ENCODE results near the gene JARID2. TPM values are rescaled to one million over a fixed set of nuclear protein-coding genes. Genes with fewer than 3 reads are reported as not detected.

JARID2 gene
- total and polyA plus RNA-seq, 2 of the 4 experiments (the other 2 are of a cell fraction) = 9.6 to 12.9 TPM

GRCh38 chr6:15554728-15555100 lies 308.8 kb downstream of the JARID2 start:
- Histone ChIP-seq H4K91ac (ENCODE audit: insufficient read depth, low read depth, low read length) (no peak overlapping the region), H4K5ac (ENCODE audit: low read depth, low read length) (no peak overlapping the region), H3K27ac (ENCODE audit: insufficient read depth, low read length) (no peak overlapping the region), H3K4me1 (ENCODE audit: control insufficient read depth, insufficient read depth, low read length) (no peaks in the 10 kb centered on the region; the same call in 1 of the 2 replicates), H3K9ac (ENCODE audit: low read depth, low read length) (no peak overlapping the region), H2AK9ac (replicated peaks; ENCODE audit: low read depth, low read length, poor library complexity) (no peak overlapping the region), H2AK5ac (ENCODE audit: low read depth, low read length) (no peak overlapping the region), H4K8ac (ENCODE audit: low read depth in 2 of 2, low read length in 2 of 2) (no peak overlapping the region), H3K79me1 (ENCODE audit: low read depth in 1 of 2, low read length in 2 of 2) (peaks cover 0 to 7% of the 10 kb centered on the region in 2 experiments; a peak in 2 of 4 replicates), H3K4me3 (ENCODE audit: insufficient read depth, low read depth, low read length) (no peak overlapping the region), H3K14ac (replicated peaks; ENCODE audit: low read depth, low read length) (no peak overlapping the region), H2BK15ac (ENCODE audit: low read depth, low read length) (no peak overlapping the region), H2BK120ac (ENCODE audit: low read depth, low read length) (no peak overlapping the region), H3K18ac (ENCODE audit: low read depth, low read length) (no peak overlapping the region), H2AFZ (replicated peaks; ENCODE audit: low read length, poor library complexity) (no peak overlapping the region), H3K23ac (ENCODE audit: low read depth, low read length) (no peak overlapping the region), H3K36me3 (ENCODE audit: control insufficient read depth, insufficient read depth, low read length) (no peaks in the 10 kb centered on the region), H2BK5ac (ENCODE audit: low read depth, low read length, poor library complexity, severe bottlenecking) (no peak overlapping the region), H3K4ac (ENCODE audit: low read depth, low read length) (no peak overlapping the region), H3K4me2 (ENCODE audit: low read depth, low read length) (no peak overlapping the region), H3K27me3 (ENCODE audit: control insufficient read depth, insufficient read depth, low read length) (no peaks in the 10 kb centered on the region), H3K9me1 (ENCODE audit: insufficient read depth, low read length) (peaks cover 5% of the 10 kb centered on the region; the same call in 1 of the 2 replicates), H3K56ac (ENCODE audit: extremely low read depth, insufficient read depth, low read length) (no peak overlapping the region), H2BK20ac (ENCODE audit: low read depth, low read length) (no peak overlapping the region), H4K20me1 (ENCODE audit: insufficient read depth, low read length) (no peaks in the 10 kb centered on the region), H3K9me3 (ENCODE audit: control insufficient read depth, insufficient read depth, low read length) (no peaks in the 10 kb centered on the region)
- ATAC-seq (ENCODE audit: low read depth) = no peak
- CTCF ChIA-PET = no interaction called here
- BruUV-seq (replicated peaks) = no TSS peak
- TF ChIP-seq RFX5 (IDR thresholded peaks at IDR 0.05; ENCODE audit: low read depth, low read length) (no peak), CHD1 (IDR thresholded peaks at IDR 0.05; ENCODE audit: low read depth, low read length) (no peak), CEBPB (IDR thresholded peaks at IDR 0.05; ENCODE audit: low read depth, low read length) (no peak), CTCF (conservative IDR thresholded peaks at IDR 0.05; ENCODE audit: low read depth, low read length) (no peak), RCOR1 (IDR thresholded peaks at IDR 0.05; ENCODE audit: insufficient replicate concordance, low read length) (no peak), FOS (IDR thresholded peaks at IDR 0.05; ENCODE audit: low read depth, low read length) (no peak), MXI1 (IDR thresholded peaks at IDR 0.05; ENCODE audit: borderline replicate concordance, low read depth, low read length) (no peak), RAD21 (IDR thresholded peaks at IDR 0.05; ENCODE audit: low read length) (no peak), USF2 (IDR thresholded peaks at IDR 0.05; ENCODE audit: low read depth, low read length) (no peak), BHLHE40 (IDR thresholded peaks at IDR 0.05; ENCODE audit: low read depth, low read length) (no peak), MAZ (IDR thresholded peaks at IDR 0.05; ENCODE audit: borderline replicate concordance, low read depth, low read length) (no peak), MAFK (IDR thresholded peaks at IDR 0.05; ENCODE audit: low read depth, low read length) (no peak), NFE2L2 (IDR thresholded peaks at IDR 0.05; ENCODE audit: low read depth, low read length) (no peak), SMC3 (IDR thresholded peaks at IDR 0.05; ENCODE audit: low read depth, low read length) (no peak), POLR2A (IDR thresholded peaks at IDR 0.05; ENCODE audit: low read depth, low read length) (no peak), ELK1 (IDR thresholded peaks at IDR 0.05; ENCODE audit: borderline replicate concordance, low read depth, low read length) (no peak)
- POLR2A ChIA-PET (ENCODE audit: unreplicated experiment) = no interaction called here
- WGBS, 2 experiments (ENCODE audit: extremely low coverage in 2 of 2, insufficient read length in 1 of 2) = 100% methylated on average over 5 of the region's 6 CpGs; no CpG with 5 or more reads in 1 of the 2 experiments
- intact Hi-C loops (cut with micrococcal nuclease) = loop anchor here (5.0 kb wide), 1 partner anchor 33 kb away; no protein-coding TSS in a partner anchor
- DNase-seq = no peak
- in situ Hi-C loops (cut with MboI; ENCODE audit: low sequenced_read_pairs) = no loop called here
- dilution Hi-C loops (cut with HindIII; ENCODE audit: low sequenced_read_pairs, unreplicated experiment) = no loop called here
